ENCODE data around the gene CREM. TPM values are rescaled to one million over a fixed set of nuclear protein-coding genes. Genes with fewer than 3 reads are reported as not detected.

The CREM gene
- total RNA-seq, 1 donor: 16.6 TPM

DNA sequence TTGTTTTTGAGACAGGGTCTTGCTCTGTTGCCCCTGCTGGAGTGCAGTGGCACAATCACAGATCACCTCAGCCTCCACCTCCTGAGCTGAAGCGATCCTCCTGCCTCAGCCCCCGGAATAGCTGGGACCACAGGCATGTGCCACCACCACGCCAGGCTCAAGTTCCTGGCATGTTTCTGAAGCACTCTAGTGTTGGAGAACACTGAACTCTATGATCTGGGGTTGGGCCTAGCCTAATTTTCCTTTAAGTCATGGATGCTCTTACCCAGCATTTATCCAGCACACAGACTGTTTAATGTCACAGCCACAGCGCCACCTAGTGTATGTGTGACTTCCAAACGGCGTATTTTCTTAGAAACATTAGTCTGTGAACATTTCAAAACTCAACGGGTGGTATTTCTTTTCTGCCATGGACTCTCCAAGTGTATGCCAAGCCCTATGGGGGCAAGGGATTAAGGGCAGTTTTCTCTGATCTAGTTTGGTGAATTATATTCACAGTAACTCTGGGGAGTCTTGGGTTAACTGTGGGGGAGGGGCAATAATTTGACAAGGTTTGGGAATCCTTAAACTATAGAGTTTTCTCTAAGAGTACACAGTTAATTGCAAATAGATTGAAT, 91.8 kb downstream of the CREM start:
- no peak overlapping the region for H3K27ac ChIP-seq (ENCODE audit: low read depth, low read length)

DNA sequence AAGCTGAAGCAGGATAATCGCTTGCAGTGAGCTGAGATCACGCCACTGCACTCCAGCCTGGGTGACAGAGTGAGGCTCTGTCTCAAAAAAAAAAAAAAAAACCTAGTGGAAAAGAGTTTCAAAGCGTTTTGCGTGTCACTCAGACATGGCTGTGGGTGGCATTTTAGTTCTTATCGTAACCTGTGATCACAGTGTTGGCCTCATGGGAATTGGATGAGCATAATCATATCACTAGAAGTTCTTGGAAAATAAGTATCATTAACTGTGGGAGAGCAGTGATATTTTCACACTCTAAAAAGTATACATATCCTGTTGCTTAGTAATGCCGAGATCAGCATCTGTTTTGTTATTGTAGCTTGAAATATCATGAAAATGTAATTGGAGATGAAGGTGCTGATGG, 92.6 kb downstream of the CREM start:
- no peak overlapping the region for H2AFZ ChIP-seq (ENCODE audit: low read length)
- no peaks in the 10 kb centered on the region for H3K79me2 ChIP-seq (ENCODE audit: insufficient read depth, low read length)
- no peaks in the 10 kb centered on the region for H3K9me3 ChIP-seq (ENCODE audit: low read depth, low read length)
- no peak overlapping the region for H3K4me3 ChIP-seq (ENCODE audit: insufficient read depth, low read length)
- no peaks in the 10 kb centered on the region for H3K36me3 ChIP-seq (ENCODE audit: insufficient read depth, low read length)
- H3K27ac ChIP-seq (ENCODE audit: low read depth, low read length): no peak overlapping the region
- H4K20me1 ChIP-seq (ENCODE audit: insufficient read depth, low read length): no peaks in the 10 kb centered on the region
- peaks cover 2% of the 10 kb centered on the region for H3K4me1 ChIP-seq (ENCODE audit: insufficient read depth, low read length)
- DNase-seq (ENCODE audit: insufficient read length, low spot score, missing footprints): no peak
- TF ChIP-seq, protein P1, sequence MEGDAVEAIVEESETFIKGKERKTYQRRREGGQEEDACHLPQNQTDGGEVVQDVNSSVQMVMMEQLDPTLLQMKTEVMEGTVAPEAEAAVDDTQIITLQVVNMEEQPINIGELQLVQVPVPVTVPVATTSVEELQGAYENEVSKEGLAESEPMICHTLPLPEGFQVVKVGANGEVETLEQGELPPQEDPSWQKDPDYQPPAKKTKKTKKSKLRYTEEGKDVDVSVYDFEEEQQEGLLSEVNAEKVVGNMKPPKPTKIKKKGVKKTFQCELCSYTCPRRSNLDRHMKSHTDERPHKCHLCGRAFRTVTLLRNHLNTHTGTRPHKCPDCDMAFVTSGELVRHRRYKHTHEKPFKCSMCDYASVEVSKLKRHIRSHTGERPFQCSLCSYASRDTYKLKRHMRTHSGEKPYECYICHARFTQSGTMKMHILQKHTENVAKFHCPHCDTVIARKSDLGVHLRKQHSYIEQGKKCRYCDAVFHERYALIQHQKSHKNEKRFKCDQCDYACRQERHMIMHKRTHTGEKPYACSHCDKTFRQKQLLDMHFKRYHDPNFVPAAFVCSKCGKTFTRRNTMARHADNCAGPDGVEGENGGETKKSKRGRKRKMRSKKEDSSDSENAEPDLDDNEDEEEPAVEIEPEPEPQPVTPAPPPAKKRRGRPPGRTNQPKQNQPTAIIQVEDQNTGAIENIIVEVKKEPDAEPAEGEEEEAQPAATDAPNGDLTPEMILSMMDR (IDR thresholded peaks at IDR 0.05; ENCODE audit: extremely low read depth, low read depth, low read length): no peak
- no peaks in the 10 kb centered on the region for H3K27me3 ChIP-seq (ENCODE audit: insufficient read depth, low read length)
- H3K4me2 ChIP-seq (ENCODE audit: insufficient read depth, low read length): no peak overlapping the region

More for the DNA sequence above, 91.8 kb downstream of the CREM start:
- H3K36me3 ChIP-seq (ENCODE audit: insufficient read depth, low read length): no peaks in the 10 kb centered on the region
- no peaks in the 10 kb centered on the region for H4K20me1 ChIP-seq (ENCODE audit: insufficient read depth, low read length)
- H3K4me1 ChIP-seq (ENCODE audit: insufficient read depth, low read length): peaks cover 2% of the 10 kb centered on the region
- TF ChIP-seq, protein P1 (IDR thresholded peaks at IDR 0.05; ENCODE audit: extremely low read depth, low read depth, low read length): peak; percentile 87
- H3K79me2 ChIP-seq (ENCODE audit: insufficient read depth, low read length): no peaks in the 10 kb centered on the region
- peak overlapping the region; percentile 71 for H2AFZ ChIP-seq (ENCODE audit: low read length)
- no peaks in the 10 kb centered on the region for H3K9me3 ChIP-seq (ENCODE audit: low read depth, low read length)
- peak overlapping the region; percentile 46 for H3K4me3 ChIP-seq (ENCODE audit: insufficient read depth, low read length)
- no peaks in the 10 kb centered on the region for H3K27me3 ChIP-seq (ENCODE audit: insufficient read depth, low read length)
- DNase-seq (ENCODE audit: insufficient read length, low spot score, missing footprints): peak; percentile 85
- H3K4me2 ChIP-seq (ENCODE audit: insufficient read depth, low read length): peak overlapping the region; percentile 74

DNA sequence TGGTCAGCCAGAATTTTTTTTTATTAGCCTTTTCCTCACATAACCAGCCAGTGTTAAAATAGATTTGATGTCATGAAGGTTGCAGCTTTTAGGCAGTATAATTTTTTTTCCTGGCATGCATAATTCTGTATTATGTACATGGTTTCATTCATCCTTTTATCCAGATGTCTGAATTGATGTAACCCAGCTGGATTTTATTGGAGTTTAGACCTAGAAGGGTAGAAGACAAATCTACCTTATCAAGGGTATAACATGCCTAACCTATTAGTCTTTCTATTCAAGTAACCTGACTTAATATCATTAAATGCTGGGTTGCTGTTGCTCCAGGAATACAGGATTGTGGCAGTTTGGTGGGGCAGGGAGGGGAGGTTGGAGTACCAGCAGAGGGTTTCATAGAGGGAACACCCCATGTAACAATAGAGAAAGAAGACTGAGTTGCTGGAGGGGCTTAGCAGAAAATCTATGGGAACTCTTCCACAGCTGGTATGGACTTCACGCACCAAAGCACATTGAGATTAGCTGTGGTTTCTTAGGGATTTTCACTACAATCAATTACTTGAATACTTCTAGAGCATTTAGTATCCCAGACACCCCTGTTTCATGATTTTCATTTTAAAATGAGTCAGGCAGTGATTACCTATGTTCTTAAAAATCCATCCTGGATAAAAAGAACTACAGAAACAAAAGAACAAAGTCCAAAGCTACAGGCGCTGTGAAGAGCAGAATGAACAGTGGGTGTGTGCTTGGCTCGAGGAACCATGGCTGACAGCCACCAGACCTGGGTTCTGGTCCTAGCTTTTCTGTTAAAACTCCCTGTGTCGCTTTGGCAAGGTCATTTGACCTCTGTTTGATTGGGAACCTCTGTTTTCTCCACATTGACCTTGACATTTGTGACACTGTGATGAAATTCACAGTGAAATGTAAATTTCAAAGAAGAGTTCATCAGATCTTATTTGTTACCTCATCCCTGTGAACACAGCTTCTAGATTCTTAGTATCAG, 93.5 kb downstream of the CREM start:
- Histone ChIP-seq H3K27ac (ENCODE audit: low read depth, low read length) (no peak overlapping the region), H3K4me2 (ENCODE audit: insufficient read depth, low read length) (no peak overlapping the region), H3K79me2 (ENCODE audit: insufficient read depth, low read length) (no peaks in the 10 kb centered on the region), H3K4me1 (ENCODE audit: insufficient read depth, low read length) (peaks cover 2% of the 10 kb centered on the region), H3K9me3 (ENCODE audit: low read depth, low read length) (no peaks in the 10 kb centered on the region), H3K36me3 (ENCODE audit: insufficient read depth, low read length) (no peaks in the 10 kb centered on the region), H2AFZ (ENCODE audit: low read length) (peak overlapping the region; percentile 3), H4K20me1 (ENCODE audit: insufficient read depth, low read length) (no peaks in the 10 kb centered on the region), H3K4me3 (ENCODE audit: insufficient read depth, low read length) (no peak overlapping the region), H3K27me3 (ENCODE audit: insufficient read depth, low read length) (no peaks in the 10 kb centered on the region)
- DNase-seq (ENCODE audit: insufficient read length, low spot score, missing footprints): no peak
- TF ChIP-seq, protein P1 (IDR thresholded peaks at IDR 0.05; ENCODE audit: extremely low read depth, low read depth, low read length): no peak

DNA sequence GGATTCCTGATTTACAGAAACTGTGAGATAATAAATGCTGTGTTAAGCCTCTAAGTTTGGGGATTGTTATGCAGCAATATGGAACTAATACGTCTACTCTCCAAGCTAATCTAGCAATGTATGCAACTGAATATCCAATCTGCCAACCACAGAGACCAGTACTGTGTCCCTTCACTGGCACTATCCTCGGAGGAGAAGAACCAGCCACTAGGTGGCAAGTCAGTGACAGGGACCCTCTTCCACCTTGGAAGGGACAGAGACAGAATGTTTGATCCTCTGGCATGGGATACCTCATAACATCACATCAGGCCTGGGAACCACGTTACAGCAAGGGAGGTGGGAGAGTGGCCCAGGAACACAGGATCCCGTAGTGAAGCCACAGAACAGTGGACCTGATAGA, 96.4 kb downstream of the CREM start:
- Histone ChIP-seq H3K27ac (ENCODE audit: low read depth, low read length) (no peak overlapping the region), H2AFZ (ENCODE audit: low read length) (no peak overlapping the region), H3K27me3 (ENCODE audit: insufficient read depth, low read length) (no peaks in the 10 kb centered on the region)

More for the DNA sequence above, 96.4 kb downstream of the CREM start:
- H3K9me3 ChIP-seq (ENCODE audit: low read depth, low read length): no peaks in the 10 kb centered on the region
- TF ChIP-seq, protein P1 (IDR thresholded peaks at IDR 0.05; ENCODE audit: extremely low read depth, low read depth, low read length): no peak
- H3K4me3 ChIP-seq (ENCODE audit: insufficient read depth, low read length): no peak overlapping the region
- H3K79me2 ChIP-seq (ENCODE audit: insufficient read depth, low read length): no peaks in the 10 kb centered on the region
- H3K36me3 ChIP-seq (ENCODE audit: insufficient read depth, low read length): no peaks in the 10 kb centered on the region
- H3K4me1 ChIP-seq (ENCODE audit: insufficient read depth, low read length): peaks cover 2% of the 10 kb centered on the region
- H4K20me1 ChIP-seq (ENCODE audit: insufficient read depth, low read length): no peaks in the 10 kb centered on the region
- H3K4me2 ChIP-seq (ENCODE audit: insufficient read depth, low read length): no peak overlapping the region
- no peak for DNase-seq (ENCODE audit: insufficient read length, low spot score, missing footprints)
